GM12878 (cell line): ENCODE data around the gene EHD1. TPM values are rescaled to one million over a fixed set of nuclear protein-coding genes. Genes with fewer than 3 reads are reported as not detected.

Experiments
- JUND ChIP-seq: IDR thresholded peaks from 2 replicates; pipeline ENCODE4 v1.6.1; 2012; ENCODE audit warnings: low read depth, mild to moderate bottlenecking, low read length, improper control_type of control experiment, moderate library complexity
- MLLT1 ChIP-seq: fragments of 450-650 bp; IDR thresholded peaks from 2 replicates; pipeline ENCODE4 v1.6.1; 2016; ENCODE audit warnings: mild to moderate bottlenecking
- ZBTB4 ChIP-seq: fragments of 450-650 bp; formaldehyde crosslinking; IDR thresholded peaks from 2 replicates; pipeline ENCODE4 v1.4.0; 2022; ENCODE audit warnings: mild to moderate bottlenecking, moderate library complexity
- ZBTB40 ChIP-seq: fragments of 450-650 bp; IDR thresholded peaks from 2 replicates; pipeline ENCODE4 v1.6.1; 2016; ENCODE audit warnings: mild to moderate bottlenecking, moderate library complexity, borderline replicate concordance
- polyA plus RNA-seq, 11 experiments: library from polyadenylated mRNA; depleted of rRNA in 4 of 11; unstranded in 6 of 11; stranded (reverse) in 5 of 11; fragments of >200 nt; fragmentation: Nextera tagmentation in 4 of 11; fragmentation: Illumina TruSeq in 1 of 11; extraction: Ambion mirVana in 4 of 11; extraction: Trizol in 1 of 11; gene quantifications; 1 replicate in 1 of 11; 2 replicates in 10 of 11; pipeline versions ENCODE4 v1.2.1 to v1.2.3, GENCODE V29; 2011 to 2016; ENCODE audit warnings: inconsistent platforms in 2 of 11, missing spikeins in 2 of 11, low read depth in 1 of 11
- total RNA-seq, 4 experiments: library from RNA; depleted of rRNA in 3 of 4; stranded (reverse); fragments of >200 nt in 3 of 4; fragmentation: Illumina TruSeq in 1 of 4; extraction: Trizol in 1 of 4; gene quantifications; 2 replicates each; pipeline versions ENCODE4 v1.2.1 to v1.2.3, GENCODE V29; 2013 to 2021

EHD1 gene
- total and polyA plus RNA-seq, 10 of the 15 experiments (the other 5 are each of a cell fraction or from before 2014, with no cell fraction given), result 1.0 to 165 (median 66.5) TPM

GRCh38 chr11:64916775-64917662 lies 38.6 kb upstream of the EHD1 start, which contains the start of gene ATG2A (continued):
- TF ChIP-seq JUND (no peak), MLLT1 (no peak; the same call in 1 of the 2 replicates), ZBTB4 (CRISPR knock-in tag) (no peak), ZBTB40 (no peak)
